Globus pallidus (tissue), 1 donor: ENCODE measurements around the gene PPT2.

Experiments used
- DNase-seq: peaks from one replicate; pipeline ENCODE4 v3.0.0-alpha.2; 2015; ENCODE audit warnings: low spot score

PPT2 gene

DNA sequence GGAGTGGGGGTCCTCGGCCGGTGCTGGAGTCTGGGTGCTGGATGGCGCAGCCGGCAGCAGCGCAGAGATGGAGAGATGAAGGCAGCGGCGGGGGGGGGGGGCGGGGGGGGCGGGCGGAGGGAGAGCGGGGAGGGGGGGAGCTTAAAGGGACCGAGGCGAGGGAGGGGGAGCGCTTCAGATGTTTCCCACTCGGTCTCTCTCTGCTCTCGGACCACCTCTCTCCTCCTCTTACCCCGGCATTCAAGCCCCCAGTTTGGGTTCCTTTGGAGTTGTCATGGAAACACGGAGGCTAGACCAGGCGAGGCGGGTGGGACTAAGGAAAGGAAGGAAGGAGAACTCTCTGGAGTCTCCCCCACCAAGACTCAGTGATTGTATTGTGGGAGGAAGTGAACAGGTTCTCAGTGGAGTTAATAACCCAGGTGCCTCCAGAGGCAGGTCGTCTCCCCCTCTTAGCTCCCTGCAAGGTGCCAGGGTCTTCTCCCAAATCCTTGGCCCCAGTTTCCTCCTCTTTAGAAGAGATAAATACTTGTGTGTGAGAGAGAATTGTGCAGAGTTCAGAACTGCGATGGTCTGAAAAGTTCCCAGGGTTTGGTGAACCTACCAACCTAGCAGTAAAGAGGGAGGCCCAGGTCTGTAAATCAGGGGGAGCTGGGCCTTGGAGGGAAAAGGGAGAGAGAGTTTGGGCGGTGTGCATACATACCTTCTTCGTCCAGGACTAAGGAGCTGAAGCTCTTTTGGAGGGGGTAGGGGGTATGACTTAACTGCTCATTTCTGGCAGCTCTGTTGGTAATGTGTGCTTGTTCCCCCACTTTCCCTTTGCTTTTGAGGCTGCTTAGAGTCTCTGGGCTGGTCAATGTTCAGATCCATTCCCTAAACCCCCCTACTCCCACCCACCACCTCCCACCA lies 1.8 kb upstream of the PPT2 start, which contains the start of gene PRRT1:
Gene PRRT1 (minus strand): TSS at position 77 of the 906 bp plus-strand sequence. CDS start 112 bp downstream, outside the sequence.
- peak; percentile 30 for DNase-seq

DNA sequence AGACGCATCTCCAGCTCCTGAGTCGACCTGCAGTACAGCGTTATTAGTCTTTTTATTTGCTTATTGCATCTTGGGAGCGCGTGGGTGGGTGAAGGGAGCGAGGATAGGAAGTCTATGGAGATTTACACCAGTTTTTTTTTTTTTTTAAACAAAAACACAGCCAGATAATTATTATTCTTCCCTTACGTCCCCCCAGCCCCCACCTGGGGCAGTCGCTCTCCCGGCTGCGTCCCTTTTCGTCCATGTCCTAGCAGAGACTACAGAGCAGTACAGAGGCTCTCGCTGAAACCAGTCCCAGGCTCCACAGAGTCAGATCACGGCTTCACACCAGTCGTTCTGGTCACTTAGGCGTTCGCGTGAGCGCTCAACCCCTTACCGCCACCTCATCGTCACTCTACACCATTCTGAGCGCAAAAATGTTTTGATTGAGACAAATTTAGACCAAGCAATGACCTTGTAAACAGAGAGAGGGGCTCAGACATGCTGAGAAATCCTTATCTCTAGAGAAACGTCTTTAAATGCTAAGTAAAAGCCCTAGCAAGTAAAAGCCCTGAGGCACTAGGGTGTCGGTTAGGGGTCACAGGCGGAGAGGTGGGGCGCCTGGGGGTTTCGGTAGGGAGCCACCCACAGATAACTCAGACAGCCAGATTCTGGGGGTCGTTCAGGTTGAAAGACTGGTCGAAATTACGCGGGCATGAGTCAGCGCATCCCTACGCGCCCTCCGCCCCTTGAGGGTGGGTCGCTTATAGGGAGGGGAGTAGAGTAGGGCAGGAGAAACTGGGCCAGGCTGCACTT lies 975 bp upstream of the PPT2 start:
- peak; percentile 42 for DNase-seq

DNA sequence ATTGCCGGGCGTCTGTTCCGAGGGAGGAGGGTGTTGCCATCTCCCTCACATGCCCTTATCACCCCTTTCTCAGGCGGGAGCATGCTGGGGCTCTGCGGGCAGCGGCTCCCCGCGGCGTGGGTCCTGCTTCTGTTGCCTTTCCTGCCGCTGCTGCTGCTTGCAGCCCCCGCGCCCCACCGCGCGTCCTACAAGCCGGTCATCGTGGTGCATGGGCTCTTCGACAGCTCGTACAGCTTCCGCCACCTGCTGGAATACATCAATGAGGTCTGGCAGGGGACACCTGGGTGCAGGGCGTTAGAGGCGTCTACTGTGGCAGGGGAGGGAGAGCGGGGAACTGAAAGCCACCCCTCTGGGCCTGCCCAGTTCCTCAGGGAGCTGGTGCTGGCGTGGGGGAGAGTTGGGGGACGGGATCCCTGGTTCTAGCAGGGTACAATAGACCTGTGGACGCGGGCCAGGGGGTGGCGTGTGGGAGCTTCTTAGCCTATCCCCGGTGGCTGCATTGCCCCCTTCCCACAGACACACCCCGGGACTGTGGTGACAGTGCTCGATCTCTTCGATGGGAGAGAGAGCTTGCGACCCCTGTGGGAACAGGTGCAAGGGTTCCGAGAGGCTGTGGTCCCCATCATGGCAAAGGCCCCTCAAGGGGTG lies 697 bp downstream of the PPT2 start:
- DNase-seq: peak; percentile 50

DNA sequence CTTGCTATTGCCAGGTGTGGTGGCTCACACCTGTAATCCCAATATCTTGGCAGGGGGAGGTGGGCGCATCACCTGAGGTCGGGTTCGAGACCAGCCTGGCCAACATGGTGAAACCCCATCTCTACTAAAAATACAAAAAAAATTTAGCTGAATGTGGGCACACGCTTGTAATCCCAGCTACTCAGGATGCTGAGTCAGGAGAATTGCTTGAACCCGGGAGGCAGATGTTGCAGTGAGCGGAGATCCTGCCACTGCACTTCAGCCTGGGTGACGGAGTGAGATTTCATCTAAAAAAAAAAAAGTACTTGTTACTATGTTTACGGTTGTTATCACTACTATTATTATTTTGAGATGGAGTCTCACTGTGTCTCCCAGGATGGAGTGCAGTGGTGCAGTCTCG lies 3.0 kb downstream of the PPT2 start:
- no peak for DNase-seq

DNA sequence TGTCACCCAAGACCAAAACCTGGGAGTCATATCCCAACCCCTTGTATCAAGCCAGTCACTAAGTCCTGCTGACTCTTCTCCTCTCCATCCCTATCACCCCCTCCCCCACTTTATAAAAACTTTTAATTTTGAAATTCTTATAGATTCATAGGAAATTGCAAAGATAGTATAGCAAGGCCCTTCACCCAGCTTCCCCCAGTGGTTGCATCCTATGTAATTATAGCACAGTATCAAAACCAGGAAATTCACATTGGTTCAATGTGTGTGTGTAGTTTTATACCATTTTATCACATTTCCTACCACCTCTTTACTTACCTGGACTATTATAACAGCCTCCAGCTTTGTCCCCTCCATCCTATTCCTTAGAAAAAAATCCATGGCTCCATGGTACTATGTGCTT lies 4.1 kb downstream of the PPT2 start:
- no peak for DNase-seq

DNA sequence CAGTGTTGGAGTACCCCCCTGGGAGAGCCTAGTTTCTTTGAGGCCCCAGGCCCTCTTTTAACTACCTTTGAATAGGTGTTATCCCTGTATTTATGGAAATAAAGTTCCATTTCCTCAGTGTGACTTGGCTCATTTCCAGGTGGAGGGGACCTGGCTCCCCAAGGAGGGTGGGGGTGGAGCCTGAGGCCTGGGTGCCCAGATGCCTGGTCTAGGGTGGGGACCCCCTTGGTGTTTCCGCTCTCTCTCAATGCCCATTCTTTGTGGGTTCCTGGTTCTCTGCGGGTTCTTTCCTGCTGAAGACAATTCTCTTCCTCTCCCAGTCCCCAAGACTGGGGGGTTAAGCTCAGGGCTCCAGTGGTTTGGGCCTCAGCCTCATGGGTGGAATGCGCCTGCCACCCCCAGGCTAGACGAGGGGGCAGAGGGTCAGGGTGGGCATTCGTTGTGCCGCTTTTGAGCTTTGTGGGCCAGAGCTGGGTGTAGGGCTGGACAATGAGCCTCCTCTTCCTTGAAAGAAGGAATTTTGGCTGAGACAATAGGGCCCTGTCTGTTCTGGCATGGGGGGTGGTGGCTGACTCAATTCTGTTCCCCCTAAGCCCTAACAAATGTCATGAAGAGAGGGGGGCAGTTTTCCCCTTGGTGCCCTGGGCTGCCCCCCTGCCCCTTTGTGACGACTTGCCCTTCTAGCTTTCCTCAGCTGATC lies 9.8 kb downstream of the PPT2 start:
- peak; percentile 64 for DNase-seq

DNA sequence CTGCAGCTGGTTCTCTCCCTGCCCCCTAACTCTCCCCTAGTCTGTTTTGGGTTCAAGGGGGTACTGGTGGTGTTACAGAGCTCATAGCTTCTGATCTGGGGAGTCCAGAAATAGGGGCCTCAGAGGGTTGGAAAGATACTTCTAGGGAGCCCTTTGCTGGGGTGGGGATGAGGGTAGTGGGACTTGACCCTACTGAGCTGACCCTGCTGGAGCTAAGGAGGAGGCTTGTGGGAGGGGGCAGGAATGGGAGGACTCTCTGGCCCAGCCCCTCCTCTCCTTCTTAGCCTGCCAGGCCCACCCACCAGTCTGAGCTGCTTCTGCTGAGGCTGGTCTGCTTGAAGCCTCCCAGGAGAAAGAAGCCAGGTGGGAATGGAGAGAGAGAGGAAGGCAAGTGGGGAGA lies 10.4 kb downstream of the PPT2 start, which contains the start of gene EGFL8:
Gene EGFL8 (plus strand): TSS at position 301 of the 400 bp plus-strand sequence. CDS start 1,571 bp downstream, outside the sequence.
- DNase-seq: no peak

DNA sequence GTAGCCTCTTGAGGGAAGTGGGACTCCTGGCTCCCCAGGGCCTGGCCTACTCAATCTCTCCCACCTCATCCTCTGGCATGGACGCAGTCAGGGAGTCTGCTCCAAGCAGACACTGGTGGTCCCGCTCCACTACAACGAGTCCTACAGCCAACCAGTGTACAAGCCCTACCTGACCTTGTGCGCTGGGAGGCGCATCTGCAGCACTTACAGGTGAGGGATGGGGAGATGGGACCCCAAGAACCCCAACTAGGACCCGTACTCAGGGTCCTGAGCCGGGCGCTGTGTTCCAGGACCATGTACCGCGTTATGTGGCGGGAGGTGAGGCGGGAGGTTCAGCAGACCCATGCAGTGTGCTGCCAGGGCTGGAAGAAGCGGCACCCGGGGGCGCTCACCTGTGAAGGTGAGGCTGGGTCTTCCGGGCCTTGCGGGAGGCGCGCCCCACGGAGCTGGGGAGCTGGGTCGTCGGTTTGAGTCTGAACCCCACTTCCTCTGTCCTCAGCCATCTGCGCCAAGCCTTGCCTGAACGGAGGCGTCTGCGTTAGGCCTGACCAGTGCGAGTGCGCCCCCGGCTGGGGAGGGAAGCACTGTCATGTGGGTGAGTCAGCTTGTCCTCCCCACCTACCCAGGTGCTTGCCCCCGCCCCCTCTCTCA lies 12.6 kb downstream of the PPT2 start:
- DNase-seq: no peak

DNA sequence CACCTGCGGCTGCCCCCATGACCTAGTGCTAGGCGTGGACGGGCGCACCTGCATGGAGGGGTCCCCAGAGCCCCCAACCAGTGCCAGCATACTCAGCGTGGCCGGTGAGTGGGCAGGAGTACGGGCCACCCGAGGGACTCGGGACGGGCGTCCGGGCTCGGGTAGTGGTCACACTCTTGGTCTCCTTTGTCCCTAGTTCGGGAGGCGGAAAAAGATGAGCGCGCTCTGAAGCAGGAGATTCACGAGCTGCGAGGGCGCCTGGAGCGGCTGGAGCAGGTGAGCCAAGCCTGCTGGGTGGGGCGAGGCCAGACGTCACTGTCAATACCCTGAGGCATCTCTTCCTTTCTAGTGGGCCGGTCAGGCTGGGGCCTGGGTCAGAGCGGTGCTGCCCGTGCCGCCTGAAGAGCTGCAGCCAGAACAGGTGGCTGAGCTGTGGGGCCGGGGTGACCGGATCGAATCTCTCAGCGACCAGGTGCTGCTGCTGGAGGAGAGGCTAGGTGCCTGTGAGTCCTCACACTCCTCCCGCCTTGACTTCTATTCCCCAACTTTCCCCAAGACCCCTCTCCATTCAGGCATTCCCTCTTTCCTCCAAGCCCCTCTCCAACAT lies 13.3 kb downstream of the PPT2 start:
- no peak for DNase-seq

DNA sequence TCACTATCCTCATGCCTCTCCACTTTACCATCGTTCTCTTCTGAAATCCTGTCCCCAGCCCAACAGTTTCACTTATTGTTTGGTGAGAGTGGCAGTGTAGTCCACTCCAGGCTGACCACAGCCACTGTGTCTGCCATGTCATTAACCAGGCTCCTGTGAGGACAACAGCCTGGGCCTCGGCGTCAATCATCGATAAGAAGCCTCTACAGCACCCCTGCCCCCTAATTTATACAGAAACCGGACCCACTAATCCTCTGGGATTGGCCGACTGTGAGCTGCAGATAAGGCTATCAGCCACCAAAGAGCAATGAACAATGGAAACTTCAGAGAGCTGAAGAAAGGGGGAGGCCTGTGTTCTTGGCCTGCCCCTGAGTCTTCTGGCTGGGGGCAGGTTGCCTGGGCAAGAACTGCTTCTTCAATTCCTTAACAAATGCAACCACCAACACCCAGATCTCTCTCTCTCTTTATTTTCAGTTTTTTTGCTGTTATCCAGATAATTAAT lies 13.9 kb downstream of the PPT2 start:
- DNase-seq: no peak

DNA sequence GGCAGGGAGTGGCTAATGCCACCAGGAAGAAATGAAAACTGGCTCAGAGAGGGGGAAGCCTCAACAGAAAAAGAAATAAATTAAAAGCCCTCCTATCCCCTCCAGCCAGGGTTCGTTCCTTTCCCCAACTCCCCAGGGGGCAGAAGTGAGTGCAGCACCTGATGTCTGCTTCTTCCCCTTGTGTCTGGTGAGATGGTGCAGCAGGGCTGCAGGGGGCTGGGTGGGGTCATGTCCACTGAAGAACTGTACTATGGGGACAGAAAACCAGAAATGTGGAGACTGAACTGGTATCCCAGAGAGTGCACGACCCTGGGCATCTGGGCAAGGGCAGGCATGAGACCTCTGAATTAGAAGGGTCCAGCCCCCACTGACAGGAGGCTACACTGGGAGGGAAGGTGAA lies 14.4 kb downstream of the PPT2 start:
- DNase-seq: no peak

DNA sequence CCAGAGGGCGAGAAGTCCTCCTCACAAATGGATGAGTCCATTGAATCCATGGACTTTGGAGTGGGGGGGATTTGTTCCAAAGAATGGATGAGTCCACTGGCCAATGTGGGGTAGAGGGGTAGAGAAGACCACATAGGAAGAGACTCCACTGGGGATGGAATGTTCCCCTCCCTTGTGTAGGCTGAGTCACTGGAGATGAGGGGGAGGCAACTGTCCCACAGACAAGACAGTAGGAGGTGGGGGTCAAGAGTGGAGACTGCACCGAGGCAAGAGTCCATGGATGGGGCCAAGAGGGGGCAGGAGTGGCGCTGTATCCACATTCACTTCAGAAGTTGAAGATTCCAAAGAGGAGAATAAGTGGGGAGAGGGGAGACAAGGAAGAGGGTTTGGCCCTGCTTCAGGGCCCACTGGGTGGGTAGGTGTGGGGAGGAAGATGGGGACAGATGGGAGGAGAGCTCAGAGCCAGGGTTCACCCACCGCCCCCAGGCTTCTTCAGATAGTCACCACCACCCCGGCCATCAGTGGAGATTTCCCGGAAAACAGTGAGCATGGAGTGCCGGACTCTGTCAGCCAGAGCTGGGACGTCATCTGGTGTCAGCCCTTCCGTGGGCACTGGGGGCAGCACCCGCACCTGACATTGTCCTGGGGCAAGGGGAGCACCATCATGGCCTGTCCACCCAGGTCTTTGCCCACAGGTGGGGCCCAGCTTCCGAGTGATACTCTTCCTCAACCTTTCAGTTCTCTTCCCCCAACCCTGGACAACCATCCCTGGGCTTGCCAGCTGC lies 15.1 kb downstream of the PPT2 start:
- no peak for DNase-seq

DNA sequence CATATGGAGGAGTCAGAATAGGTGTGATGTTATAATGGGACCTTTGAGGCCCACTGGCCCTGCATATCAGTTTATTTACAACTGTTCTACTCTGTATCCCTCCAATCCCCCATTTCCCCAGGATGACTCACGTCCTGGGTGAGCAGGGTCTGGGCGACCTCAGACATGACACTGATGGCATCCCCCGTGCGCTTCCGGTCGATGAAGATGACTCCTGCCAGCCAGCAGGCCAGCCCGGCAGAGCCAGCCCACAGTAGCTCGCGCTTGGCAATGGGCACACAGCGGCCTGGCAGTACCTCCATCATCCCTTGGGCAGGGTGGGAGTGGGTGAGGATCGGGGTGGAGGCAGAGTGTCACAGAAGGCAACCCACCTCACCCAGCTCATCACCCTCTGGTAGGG lies 16.4 kb downstream of the PPT2 start:
- no peak for DNase-seq

DNA sequence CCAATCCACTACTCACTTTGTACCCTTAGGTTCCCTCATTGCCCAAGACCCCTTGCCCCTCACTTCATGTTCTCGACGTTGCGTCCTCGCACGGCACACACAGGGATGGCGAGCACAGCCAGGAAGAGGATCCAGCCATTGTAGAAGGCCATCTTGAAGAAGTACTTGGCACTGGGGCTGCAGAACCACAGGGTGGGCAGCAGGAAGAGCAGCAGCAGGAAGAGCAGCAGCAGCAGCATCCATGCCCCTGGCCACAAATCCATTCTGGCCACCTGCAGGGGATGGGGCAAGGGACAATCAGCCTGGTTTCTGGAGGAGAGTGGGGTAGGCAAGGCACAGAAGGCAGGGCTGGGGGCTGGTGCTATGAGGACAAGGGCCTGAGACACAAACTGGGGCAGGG lies 17.3 kb downstream of the PPT2 start:
- no peak for DNase-seq

DNA sequence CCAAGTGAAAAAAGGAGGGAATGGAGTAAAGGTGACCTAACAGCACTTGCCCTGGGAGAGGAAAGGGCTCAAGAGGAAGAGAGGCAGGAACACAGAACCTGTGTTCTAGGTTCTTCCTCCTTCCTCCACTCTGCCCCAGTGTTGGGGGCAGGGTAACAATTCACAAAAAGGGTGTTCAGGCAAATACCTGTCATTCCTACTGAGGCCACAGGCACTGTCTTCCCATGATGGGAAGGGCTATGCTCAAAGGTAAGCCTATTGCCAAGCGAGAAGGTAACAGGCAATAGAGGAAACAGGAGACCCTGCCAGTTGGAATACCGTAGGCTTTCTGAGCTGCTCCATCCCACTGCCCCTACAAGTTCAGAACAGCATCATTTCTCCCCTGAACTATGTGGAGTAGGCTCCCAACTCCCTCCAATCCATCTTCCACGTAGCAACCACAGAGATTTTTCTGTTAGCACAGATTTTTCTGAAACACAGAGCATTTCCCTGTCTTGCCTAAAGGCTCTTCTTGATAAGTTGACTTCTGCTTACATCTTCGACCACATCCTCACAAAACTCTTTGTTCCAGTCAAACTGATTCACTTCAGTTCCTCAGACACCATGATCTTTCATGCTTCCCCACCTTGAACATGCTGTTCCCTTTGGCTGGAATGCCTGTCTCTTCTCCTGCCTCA lies 19.2 kb downstream of the PPT2 start:
- no peak for DNase-seq

DNA sequence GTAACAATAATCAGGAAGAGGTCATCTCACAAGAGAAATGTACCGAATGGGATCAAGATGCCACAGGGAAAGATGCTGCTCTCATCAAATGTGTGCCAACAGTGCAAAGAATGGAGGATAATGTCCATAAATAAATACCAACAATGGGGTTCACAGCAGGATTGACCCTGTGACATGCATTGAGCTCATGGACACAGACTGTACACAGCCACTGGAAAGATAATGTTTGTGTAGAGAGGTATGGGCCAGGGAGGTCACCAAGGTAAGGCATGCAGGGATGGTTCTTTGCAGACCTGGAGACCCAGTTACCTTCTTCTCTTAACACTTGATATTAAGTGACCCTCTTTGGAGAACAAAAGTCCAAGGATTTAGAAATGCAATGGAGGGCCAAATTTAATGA lies 20.5 kb downstream of the PPT2 start:
- no peak for DNase-seq

DNA sequence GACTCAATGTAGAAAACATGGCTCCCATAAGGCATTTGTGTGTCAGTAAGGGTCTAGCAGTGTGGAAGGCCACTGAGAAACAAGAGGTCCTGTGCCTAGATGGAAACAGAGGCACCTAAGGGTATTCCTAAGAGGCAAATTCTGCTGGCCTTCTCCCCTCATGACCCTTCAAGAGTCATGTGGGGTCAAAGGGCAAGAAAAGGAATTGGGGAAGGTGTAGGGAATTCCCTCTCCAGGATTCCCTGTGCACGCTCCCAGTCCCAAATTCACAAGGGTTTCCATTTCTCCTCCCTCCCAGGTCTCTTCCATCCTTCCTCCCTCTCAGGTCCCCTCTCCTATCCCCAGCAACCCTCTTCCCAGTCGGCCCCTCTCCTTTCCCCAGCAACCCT lies 21.4 kb downstream of the PPT2 start:
- DNase-seq: no peak

DNA sequence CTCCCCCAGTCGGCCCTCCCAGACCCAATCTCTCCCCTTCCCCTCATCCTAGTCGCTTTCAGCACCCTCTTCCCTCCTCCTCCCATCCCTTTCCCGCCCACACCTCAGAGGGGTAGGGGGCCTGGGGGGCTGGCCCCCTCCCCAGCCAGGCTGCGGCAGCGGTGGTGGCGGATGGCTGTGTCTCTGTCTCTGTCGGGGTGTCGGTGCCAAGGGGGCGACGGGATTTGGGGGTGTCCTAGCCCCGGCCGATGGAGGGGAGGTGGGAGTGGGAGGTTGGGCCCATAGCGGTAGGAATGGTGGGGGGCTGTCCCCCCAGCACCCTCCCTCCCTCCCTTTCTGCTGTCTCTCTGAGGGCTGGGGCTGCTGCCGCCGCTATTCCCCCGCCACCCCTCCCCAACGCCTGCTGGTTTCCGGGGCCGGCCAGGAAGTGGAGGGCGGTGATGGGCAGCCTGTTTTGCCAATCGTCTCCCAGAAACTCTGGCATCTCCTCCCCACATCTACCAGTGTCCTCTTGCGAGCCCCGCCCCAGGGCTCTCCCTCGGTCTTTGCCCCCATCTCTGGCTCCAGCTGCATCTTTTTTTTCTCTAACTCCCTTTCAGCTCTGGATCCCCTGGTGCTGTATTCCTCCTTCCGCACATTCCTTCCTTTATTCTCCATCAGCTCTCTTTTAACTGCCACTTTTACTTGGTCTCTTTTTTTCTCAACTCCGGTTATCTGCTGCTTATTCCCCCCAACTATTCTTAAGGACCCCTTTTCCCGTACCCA lies 22.0 kb downstream of the PPT2 start, which contains the start of gene AGPAT1:
Gene AGPAT1 (minus strand): TSS at position 374 of the 765 bp plus-strand sequence. CDS start 4,588 bp downstream, outside the sequence.
- DNase-seq: peak; percentile 99
